ENCODE data around the gene GPR137B. TPM values are rescaled to one million over a fixed set of nuclear protein-coding genes. Genes with fewer than 3 reads are reported as not detected.

GPR137B gene
- total and polyA plus RNA-seq, 4 experiments from 2014 or later, result 4.1 to 11.8 (median 8.3) TPM

GRCh38 chr1:236129306-236129705 lies 13.0 kb upstream of the GPR137B start:
- H3K4me3 Mint-ChIP-seq, result no peak overlapping the region
- POLR2A ChIA-PET (ENCODE audit: partially characterized antibody), result no interaction called here

GRCh38 chr1:236130372-236130771 lies 12.0 kb upstream of the GPR137B start:
- POLR2A ChIA-PET (ENCODE audit: partially characterized antibody), result no interaction called here
- intact Hi-C loops (cut with micrococcal nuclease), result no loop called here

More at GRCh38 chr1:236129306-236129705, 13.0 kb upstream of the GPR137B start:
- Histone ChIP-seq H3K4me3 (ENCODE audit: low read length in 2 of 2) (no peak overlapping the region), H3K27ac (ENCODE audit: low read depth, low read length) (no peak overlapping the region), H3K27me3 (ENCODE audit: insufficient read depth, low read length) (no peaks in the 10 kb centered on the region), H3K9me3 (ENCODE audit: control insufficient read depth in 1 of 2, low read length in 2 of 2) (no peaks in the 10 kb centered on the region), H3K36me3 (ENCODE audit: insufficient read depth, low read length) (no peaks in the 10 kb centered on the region), H3K4me1 (ENCODE audit: insufficient read depth, low read length) (no peaks in the 10 kb centered on the region)
- CTCF ChIA-PET (ENCODE audit: partially characterized antibody), result no interaction called here
- Mint-ChIP-seq H3K27me3 (peaks cover 3 to 5% of the 10 kb centered on the region in 2 donors), H3K4me1 (no peaks in the 10 kb centered on the region), H3K9me3 (no peaks in the 10 kb centered on the region), H3K27ac (no peak overlapping the region), H3K36me3 (no peaks in the 10 kb centered on the region)
- no peak for DNase-seq
- intact Hi-C loops (cut with micrococcal nuclease), result no loop called here

GRCh38 chr1:236131916-236132315 lies 10.4 kb upstream of the GPR137B start:
- Mint-ChIP-seq H3K4me1 (no peaks in the 10 kb centered on the region), H3K36me3 (no peaks in the 10 kb centered on the region), H3K27me3 (peaks cover 13 to 18% of the 10 kb centered on the region in 2 donors), H3K27ac (no peak overlapping the region), H3K9me3 (no peaks in the 10 kb centered on the region), H3K4me3 (no peak overlapping the region)
- Histone ChIP-seq H3K36me3 (ENCODE audit: insufficient read depth, low read length) (no peaks in the 10 kb centered on the region), H3K27me3 (ENCODE audit: insufficient read depth, low read length) (no peaks in the 10 kb centered on the region), H3K9me3 (ENCODE audit: control insufficient read depth in 1 of 2, low read length in 2 of 2) (no peaks in the 10 kb centered on the region), H3K4me3 (ENCODE audit: low read length in 2 of 2) (no peak overlapping the region), H3K4me1 (ENCODE audit: insufficient read depth, low read length) (no peaks in the 10 kb centered on the region), H3K27ac (ENCODE audit: low read depth, low read length) (no peak overlapping the region)
- ChIA-PET CTCF (ENCODE audit: partially characterized antibody) (interaction anchor here (1.5 kb wide), 1 partner anchor 20 kb away, joined by 3 read pairs; no protein-coding TSS in a partner anchor), POLR2A (ENCODE audit: partially characterized antibody) (no interaction called here)
- intact Hi-C loops (cut with micrococcal nuclease), result no loop called here
- no peak for DNase-seq

More at GRCh38 chr1:236130372-236130771, 12.0 kb upstream of the GPR137B start:
- H3K27ac ChIP-seq (ENCODE audit: low read depth, low read length), result no peak overlapping the region
- no peak for DNase-seq
- H3K4me1 ChIP-seq (ENCODE audit: insufficient read depth, low read length), result no peaks in the 10 kb centered on the region
- H3K9me3 ChIP-seq (ENCODE audit: control insufficient read depth in 1 of 2, low read length in 2 of 2), result no peaks in the 10 kb centered on the region
- Mint-ChIP-seq H3K4me3 (no peak overlapping the region), H3K27ac (no peak overlapping the region), H3K36me3 (no peaks in the 10 kb centered on the region), H3K9me3 (no peaks in the 10 kb centered on the region), H3K27me3 (peaks cover 10 to 14% of the 10 kb centered on the region in 2 donors), H3K4me1 (no peaks in the 10 kb centered on the region)
- H3K4me3 ChIP-seq (ENCODE audit: low read length in 2 of 2), result no peak overlapping the region
- CTCF ChIA-PET (ENCODE audit: partially characterized antibody), result no interaction called here
- H3K27me3 ChIP-seq (ENCODE audit: insufficient read depth, low read length), result no peaks in the 10 kb centered on the region
- H3K36me3 ChIP-seq (ENCODE audit: insufficient read depth, low read length), result no peaks in the 10 kb centered on the region

- H3K9me3 ChIP-seq (ENCODE audit: control insufficient read depth in 1 of 2, low read length in 2 of 2), result no peaks in the 10 kb centered on the region
- no peak overlapping the region for H3K27ac Mint-ChIP-seq
- H3K4me1 ChIP-seq (ENCODE audit: insufficient read depth, low read length), result no peaks in the 10 kb centered on the region
- no peaks in the 10 kb centered on the region for H3K27me3 ChIP-seq (ENCODE audit: insufficient read depth, low read length)
- no peaks in the 10 kb centered on the region for H3K36me3 Mint-ChIP-seq
- POLR2A ChIA-PET (ENCODE audit: partially characterized antibody), result interaction anchor here (0.6 kb wide), 2 partner anchors 388 to 761 kb away, joined by 3 read pairs; no protein-coding TSS in a partner anchor
- H3K9me3 Mint-ChIP-seq, result no peaks in the 10 kb centered on the region
- no peak overlapping the region for H3K27ac ChIP-seq (ENCODE audit: low read depth, low read length)
- CTCF ChIA-PET (ENCODE audit: partially characterized antibody), result interaction anchor here (1.5 kb wide), 1 partner anchor 21 kb away, joined by 3 read pairs; no protein-coding TSS in a partner anchor
- DNase-seq, result no peak
- H3K36me3 ChIP-seq (ENCODE audit: insufficient read depth, low read length), result no peaks in the 10 kb centered on the region
- H3K4me3 Mint-ChIP-seq, result no peak overlapping the region
- intact Hi-C loops (cut with micrococcal nuclease), result no loop called here
- H3K4me1 Mint-ChIP-seq, result no peaks in the 10 kb centered on the region
- no peak overlapping the region for H3K4me3 ChIP-seq (ENCODE audit: low read length in 2 of 2)
- peaks cover 13 to 22% of the 10 kb centered on the region in 2 donors for H3K27me3 Mint-ChIP-seq
These were observed 9.8 kb upstream of the GPR137B start for GRCh38 chr1:236132420-236133046.

GRCh38 chr1:236133339-236133738 lies 9.0 kb upstream of the GPR137B start:
- Mint-ChIP-seq H3K9me3 (no peaks in the 10 kb centered on the region), H3K4me3 (no peak overlapping the region), H3K4me1 (no peaks in the 10 kb centered on the region), H3K27me3 (peaks cover 14 to 22% of the 10 kb centered on the region in 2 donors), H3K36me3 (no peaks in the 10 kb centered on the region), H3K27ac (no peak overlapping the region)
- intact Hi-C loops (cut with micrococcal nuclease), result no loop called here
- H3K27ac ChIP-seq (ENCODE audit: low read depth, low read length), result no peak overlapping the region
- H3K4me1 ChIP-seq (ENCODE audit: insufficient read depth, low read length), result no peaks in the 10 kb centered on the region
- no peaks in the 10 kb centered on the region for H3K27me3 ChIP-seq (ENCODE audit: insufficient read depth, low read length)
- POLR2A ChIA-PET (ENCODE audit: partially characterized antibody), result no interaction called here
- no peak overlapping the region for H3K4me3 ChIP-seq (ENCODE audit: low read length in 2 of 2)
- H3K36me3 ChIP-seq (ENCODE audit: insufficient read depth, low read length), result no peaks in the 10 kb centered on the region
- CTCF ChIA-PET (ENCODE audit: partially characterized antibody), result no interaction called here
- no peaks in the 10 kb centered on the region for H3K9me3 ChIP-seq (ENCODE audit: control insufficient read depth in 1 of 2, low read length in 2 of 2)
- no peak for DNase-seq

- Histone ChIP-seq H3K9me3 (ENCODE audit: control insufficient read depth in 1 of 2, low read length in 2 of 2) (no peaks in the 10 kb centered on the region), H3K4me3 (ENCODE audit: low read length in 2 of 2) (no peak overlapping the region), H3K27me3 (ENCODE audit: insufficient read depth, low read length) (no peaks in the 10 kb centered on the region), H3K36me3 (ENCODE audit: insufficient read depth, low read length) (no peaks in the 10 kb centered on the region), H3K27ac (ENCODE audit: low read depth, low read length) (no peak overlapping the region), H3K4me1 (ENCODE audit: insufficient read depth, low read length) (no peaks in the 10 kb centered on the region)
- Mint-ChIP-seq H3K4me1 (no peaks in the 10 kb centered on the region), H3K4me3 (no peak overlapping the region), H3K9me3 (no peaks in the 10 kb centered on the region), H3K27ac (no peak overlapping the region), H3K36me3 (no peaks in the 10 kb centered on the region), H3K27me3 (peaks cover 16 to 22% of the 10 kb centered on the region in 2 donors)
- ChIA-PET CTCF (ENCODE audit: partially characterized antibody) (no interaction called here), POLR2A (ENCODE audit: partially characterized antibody) (no interaction called here)
- intact Hi-C loops (cut with micrococcal nuclease), result no loop called here
- no peak for DNase-seq
These were observed 8.5 kb upstream of the GPR137B start for GRCh38 chr1:236133802-236134201.

GRCh38 chr1:236137285-236137852 lies 5.0 kb upstream of the GPR137B start:
- Histone ChIP-seq H3K36me3 (ENCODE audit: insufficient read depth, low read length) (no peaks in the 10 kb centered on the region), H3K27ac (ENCODE audit: low read depth, low read length) (no peak overlapping the region), H3K9me3 (ENCODE audit: control insufficient read depth in 1 of 2, low read length in 2 of 2) (no peaks in the 10 kb centered on the region), H3K4me1 (ENCODE audit: insufficient read depth, low read length) (no peaks in the 10 kb centered on the region), H3K4me3 (ENCODE audit: low read length in 2 of 2) (no peak overlapping the region), H3K27me3 (ENCODE audit: insufficient read depth, low read length) (no peaks in the 10 kb centered on the region)
- ChIA-PET POLR2A (ENCODE audit: partially characterized antibody) (no interaction called here), CTCF (ENCODE audit: partially characterized antibody) (interaction anchor here (0.9 to 1.2 kb wide), 2 partner anchors 26 to 31 kb away, joined by 3 to 4 read pairs; no protein-coding TSS in a partner anchor)
- no peak overlapping the region for H3K27ac Mint-ChIP-seq
- H3K4me3 Mint-ChIP-seq, result no peak overlapping the region
- H3K9me3 Mint-ChIP-seq, result no peaks in the 10 kb centered on the region
- DNase-seq, result no peak
- peaks cover 27 to 31% of the 10 kb centered on the region in 2 donors for H3K27me3 Mint-ChIP-seq
- peaks cover 2 to 14% (median 4%) of the 10 kb centered on the region in 4 donors for H3K4me1 Mint-ChIP-seq
- intact Hi-C loops (cut with micrococcal nuclease), result no loop called here
- H3K36me3 Mint-ChIP-seq, result peaks cover 0 to 2% of the 10 kb centered on the region in 2 donors

Data from CD4-positive, alpha-beta memory T cell (primary cell).